Hematopoietic multipotent progenitor cell treated with erythropoietin and hydrocortisone succinate and interleukin-3 and kit ligand, for 8 days (in vitro differentiated cells): ENCODE results near the gene C16orf96.

Experiments
- DNase-seq: peaks from one replicate; pipeline ENCODE4 v3.0.0-alpha.2; 2015

Gene C16orf96

DNA sequence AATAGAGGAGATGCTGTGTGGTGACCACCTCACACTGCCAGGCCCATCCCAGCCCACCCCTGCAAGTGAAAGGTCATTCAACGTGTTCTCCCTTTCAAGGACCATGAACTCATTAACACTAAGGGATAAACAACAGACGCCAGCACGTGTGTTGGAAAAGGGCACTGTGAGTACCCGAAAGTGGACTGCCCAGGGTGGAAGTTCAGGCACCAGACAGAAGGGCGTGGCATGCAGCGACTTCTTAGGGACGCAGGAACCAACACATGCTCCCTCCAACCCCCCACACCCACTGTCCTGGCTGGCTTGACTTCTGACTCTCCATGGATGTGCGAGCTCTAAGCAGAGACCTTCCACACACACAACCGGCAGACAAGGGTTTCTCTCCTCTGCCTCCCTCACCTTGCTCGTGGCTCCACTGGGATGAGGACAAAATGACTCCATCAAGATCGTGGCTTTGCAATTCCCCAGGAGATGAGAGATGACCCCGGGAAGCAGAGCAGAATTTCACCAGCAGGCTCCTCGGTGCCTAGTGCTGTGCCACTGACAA is 47.6 kb downstream of the C16orf96 start:
- DNase-seq = no peak

DNA sequence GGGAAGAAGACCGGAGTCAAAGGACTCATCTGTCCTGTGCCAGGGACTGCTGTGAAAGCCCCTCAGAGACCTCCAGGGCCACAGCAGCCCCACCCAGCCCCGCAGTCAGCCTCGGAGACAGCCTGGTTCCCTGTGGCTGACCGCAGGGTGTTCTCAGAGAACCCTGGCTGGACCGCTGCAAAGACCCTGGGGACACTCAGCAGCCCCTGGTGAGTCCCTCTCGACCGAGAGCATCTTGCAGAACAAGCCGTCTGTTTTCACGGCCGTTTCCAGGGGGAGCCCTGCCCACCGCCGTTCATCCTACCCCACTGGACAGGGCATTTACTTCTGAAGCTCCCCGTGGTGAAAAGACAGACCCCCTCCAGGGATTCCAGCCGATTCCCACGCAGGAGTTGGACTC is 48.3 kb downstream of the C16orf96 start:
- no peak for DNase-seq

DNA sequence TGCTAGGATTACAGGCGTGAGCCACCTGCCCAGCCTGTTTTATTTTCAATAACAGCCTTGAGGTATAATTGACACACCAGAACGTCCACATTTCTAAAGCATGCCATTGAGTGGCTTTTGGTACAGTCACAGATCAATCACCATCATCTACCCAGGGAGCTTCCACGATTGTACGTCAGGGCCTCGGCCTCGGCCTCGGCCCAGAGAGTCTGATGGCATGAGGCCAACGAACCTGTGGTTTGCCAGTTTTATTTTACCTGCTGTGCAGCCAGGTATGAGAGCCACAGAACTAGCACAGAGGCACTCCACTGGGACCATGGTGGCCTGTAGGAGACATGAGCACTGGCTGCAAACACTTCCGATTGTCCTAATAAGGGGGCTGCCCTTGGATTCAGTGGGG is 50.2 kb downstream of the C16orf96 start:
- no peak for DNase-seq

DNA sequence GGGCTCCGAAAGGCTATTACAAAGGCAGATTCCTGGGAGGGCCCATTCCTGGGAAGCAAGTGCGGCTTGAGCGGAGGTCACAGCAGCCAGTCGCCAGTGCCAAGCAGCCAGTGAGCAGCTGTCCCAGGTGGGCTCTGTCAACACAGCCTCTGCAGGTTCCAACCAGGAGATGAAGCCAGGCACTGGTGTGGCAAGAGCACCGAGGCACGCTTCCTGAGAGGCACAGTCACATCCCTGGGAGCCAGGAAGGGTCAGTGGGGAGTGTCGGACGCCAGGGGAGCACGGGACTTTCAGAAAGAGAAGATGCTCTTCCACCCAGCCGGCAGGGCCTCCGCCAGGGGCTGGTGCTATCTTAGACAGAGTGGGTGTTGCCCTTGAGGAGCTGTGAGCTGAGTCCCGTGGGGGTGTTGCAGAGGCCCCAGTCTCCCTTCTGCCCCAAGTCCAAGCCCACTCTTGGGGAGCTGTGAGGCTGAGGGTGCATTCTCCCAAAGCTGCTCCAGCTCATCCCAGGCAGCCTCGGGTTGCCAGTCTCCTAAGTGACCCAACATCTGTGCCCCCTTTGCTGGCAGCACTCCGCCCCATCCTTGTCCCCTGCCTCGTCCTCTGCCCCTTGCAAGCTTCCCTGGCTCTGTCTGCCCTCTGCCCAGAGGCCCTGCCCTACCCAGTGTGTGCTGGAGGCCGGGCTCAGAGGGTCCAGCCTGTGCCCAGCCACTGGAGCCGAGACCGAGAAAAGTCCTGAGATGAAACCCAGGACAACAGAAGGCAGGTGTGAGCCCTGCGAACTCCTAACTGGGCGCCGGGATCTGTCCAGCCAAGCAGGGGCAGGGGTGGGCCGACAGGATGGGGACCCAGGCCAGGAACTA is 51.9 kb downstream of the C16orf96 start:
- DNase-seq = no peak

DNA sequence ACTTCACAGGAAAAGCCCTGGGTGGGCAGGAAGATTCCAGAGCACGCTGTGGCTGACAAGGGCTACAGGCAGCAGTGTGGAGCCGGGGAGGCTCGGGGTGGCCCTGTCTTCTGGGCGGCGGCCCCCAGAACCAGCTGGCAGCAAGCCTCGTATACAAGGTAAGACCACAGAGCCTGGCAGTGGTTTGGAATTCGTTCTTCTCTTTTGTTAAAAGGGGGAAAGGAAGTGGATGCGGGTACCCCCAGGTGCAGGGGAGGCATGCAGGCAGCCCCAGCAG is 52.5 kb downstream of the C16orf96 start:
- no peak for DNase-seq

DNA sequence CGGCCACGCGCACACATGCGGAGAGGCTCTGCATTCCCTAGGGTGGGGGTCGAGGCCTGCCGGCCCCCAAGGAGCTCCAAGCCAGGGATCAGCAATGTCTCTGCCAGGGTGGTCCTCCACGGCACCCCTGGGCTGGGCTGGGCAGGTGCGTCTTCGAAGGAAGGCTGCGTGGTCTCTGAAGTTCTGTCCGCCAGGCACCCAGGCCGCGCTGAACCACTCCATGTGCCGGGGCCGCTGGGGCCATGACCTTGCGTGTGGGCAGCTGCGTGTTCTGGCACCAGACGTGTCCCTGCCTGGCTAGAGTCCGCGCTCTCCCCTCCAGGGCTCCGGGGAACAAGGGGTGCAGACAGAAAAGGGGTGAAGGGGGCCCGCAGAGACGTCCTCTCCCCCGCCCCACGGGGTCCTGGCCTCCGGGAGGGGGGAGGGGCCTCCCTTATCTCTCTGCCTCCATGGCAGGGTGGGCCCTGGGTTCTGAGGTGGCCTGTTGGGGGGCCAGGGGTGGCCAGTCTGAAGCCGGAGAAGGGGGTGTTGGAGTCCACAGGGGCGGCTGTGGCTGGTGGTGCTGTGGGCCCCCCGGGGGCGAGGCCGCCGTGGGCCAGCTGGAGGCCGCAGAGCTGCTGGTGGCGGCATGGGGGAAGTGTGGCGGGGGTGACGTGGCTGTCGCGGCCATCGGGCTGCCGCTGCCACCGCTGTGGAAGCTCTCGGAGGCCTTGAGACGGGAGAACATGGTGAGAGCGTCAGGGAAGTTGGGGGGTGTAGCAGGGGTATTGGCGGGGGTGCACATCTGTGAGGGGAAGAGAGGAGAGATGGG is 53.3 kb downstream of the C16orf96 start:
- DNase-seq = no peak

DNA sequence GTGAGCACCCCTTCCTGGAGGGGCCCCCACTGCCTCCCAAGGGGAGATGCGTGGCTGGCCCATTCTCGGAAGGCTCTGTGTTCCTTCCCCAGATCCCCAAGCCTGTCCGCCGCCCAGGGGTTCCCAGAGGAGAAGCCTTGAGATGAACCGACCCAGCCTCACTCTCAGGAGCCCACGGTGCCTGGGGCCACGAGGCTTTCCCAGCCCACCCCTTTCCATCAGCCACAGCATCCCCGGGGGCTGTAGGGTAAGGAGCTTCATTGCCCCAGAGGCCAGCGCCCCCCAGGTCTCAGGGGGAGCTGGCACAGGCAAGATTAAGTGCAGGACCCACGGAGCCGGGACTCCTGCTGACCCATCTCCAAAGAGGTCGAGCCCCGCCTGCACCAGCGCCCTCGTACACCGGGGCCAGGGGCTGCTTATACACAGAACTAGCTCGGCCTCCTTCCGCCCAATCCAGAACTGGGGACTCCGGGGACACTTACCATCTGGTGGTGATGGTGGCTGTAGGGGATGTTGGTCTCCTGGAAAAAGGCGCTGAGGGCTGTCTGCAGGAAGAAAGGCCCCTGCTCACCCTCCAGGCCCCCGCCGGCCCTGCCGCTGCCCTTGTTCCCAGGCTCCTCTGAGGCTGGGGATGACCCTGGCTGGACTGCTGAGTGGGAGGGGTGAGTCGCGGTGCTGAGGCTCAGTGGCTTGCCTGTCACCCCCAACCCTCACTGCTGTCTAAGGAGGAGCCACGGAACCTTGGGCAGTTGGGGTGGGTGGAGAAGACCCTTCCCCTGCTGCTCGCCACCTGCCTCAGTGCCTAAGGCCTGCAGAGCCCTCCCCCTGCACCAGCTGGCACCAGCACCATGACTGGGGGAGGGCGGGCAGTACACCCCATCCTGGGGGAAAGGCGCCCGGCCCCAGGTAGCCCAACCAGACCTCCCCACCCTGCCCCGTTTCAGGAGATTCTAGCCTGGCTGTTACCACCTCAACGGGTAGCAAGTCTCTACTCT is 54.2 kb downstream of the C16orf96 start:
- DNase-seq = no peak

DNA sequence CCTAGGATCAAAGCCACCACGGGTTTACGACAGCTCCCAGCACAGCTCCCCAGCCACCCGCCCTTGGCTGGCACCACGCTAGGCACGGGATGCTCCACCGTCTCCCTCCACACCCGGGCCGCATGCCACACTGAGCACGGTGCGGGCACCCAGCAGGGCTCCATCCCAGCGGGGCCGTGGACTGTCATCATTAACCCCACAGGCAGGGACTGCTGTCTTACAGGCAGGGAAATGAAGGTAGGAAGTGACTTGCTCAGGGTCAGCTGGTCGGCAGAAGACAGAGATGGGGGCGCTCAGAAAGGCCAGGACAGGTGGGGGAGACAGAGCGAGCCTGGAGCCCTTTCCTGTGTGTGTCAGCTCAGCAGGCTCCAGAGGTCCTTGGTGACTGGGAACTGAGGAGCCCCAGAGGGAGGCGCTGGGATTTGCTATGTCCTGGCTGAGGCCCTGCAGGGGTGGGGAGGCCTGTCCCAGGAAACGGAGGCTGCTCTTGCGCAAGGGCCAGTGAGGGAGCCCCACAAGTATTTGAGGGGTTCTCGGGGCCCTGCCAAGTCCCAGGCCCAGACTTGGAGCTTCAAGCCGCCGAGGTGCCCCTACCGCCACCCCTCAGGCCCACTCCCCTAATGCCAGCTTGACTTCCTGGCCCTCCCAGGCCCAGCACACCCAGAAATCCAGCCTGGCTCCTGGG is 55.3 kb downstream of the C16orf96 start:
- DNase-seq = no peak

DNA sequence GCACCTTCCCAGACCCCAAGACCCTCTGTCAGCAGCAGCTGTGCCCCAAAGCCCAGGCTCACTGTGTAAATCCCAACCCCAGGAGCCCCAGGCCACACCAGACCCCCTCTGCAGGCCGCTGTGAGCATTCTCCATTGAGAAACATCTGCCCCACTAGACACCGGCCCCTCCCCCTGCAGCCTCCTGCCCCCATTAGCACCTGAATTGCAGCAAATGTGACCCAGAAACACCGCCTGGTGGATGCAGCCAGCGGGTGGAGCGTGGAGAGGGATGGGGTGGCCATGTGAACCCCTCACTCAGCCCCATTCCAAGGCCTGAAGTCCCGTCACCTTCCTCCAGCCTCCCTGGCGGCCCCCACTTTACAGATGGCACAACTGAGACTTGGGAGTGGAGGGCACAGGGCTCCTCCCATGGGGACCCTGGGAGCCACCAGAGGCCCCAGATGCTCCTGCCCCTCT is 56.4 kb downstream of the C16orf96 start:
- no peak for DNase-seq

DNA sequence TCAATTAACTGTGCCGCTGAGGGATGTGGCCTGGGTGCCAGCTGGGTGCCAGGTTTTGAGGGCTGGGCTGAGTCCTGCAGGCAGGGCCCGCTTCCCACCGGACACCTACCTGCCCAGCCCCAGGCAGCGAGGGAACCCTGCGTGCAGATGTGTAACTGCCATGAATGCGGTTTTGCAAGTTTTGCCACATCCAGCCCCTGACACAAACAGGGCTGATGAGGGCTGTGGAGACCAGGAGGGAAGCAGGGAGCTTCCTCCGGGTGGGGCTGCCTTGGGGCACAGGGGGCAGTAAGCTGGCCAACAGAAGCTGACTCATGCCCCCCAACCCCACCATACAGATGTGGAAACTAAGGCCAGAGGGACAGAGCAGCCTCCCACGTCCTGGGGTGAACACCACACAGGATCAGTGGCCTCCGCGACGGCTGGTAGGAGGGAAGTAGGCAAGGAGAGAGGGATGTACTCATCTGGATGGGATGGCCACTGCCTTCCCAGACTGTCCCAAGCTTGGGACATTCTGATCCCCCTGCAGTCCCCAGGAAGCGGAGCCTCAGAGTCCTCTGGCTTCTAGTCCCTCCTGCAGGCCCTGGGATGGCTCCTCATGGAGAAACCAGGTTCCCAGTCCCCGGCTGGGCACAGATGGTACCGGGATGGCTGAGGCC is 57.0 kb downstream of the C16orf96 start:
- no peak for DNase-seq

DNA sequence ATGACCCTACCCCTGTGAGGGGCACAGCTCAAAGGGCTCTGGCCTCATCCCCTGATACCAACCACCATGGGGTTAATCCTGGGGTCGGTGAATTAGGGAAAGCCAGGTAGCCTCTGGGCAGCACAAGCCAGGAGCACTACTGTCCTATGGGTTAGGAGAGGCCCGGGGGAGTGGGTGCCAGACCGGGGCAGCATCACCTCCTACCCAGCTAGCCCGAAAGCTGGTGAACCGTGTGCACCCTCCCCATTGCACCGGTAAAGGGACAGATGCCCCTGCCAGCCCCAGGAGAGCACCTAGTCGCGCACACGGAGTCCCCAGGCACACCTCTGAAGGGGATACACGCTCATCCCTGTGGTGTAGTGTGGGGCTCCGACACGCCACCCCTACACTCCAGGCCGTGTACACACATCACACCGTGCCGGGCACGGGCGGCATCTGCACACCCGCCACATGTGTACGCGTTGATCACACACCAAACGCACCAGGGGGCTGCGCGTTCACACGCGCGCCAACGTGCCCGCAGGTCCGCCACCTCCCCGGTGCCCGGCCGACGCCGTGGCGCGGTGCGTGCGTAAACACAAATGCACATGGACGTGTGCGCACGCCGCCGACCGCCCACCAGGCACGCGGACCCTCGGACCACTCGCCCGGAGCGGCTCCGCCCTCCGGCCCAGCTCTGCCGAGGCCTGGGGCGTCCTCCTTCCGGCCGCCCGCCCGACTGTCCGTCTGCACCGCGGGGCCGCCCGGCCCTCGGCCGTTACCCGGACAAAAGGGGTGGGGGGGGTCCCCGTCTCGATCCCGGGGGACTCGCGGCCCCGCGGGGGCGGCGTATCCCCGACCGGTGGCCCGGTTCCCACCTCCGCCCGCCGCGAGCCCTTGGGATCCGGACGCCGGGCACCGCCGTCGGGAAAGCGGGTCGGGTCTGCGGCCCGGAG is 57.8 kb downstream of the C16orf96 start:
- peak; percentile 33 for DNase-seq

DNA sequence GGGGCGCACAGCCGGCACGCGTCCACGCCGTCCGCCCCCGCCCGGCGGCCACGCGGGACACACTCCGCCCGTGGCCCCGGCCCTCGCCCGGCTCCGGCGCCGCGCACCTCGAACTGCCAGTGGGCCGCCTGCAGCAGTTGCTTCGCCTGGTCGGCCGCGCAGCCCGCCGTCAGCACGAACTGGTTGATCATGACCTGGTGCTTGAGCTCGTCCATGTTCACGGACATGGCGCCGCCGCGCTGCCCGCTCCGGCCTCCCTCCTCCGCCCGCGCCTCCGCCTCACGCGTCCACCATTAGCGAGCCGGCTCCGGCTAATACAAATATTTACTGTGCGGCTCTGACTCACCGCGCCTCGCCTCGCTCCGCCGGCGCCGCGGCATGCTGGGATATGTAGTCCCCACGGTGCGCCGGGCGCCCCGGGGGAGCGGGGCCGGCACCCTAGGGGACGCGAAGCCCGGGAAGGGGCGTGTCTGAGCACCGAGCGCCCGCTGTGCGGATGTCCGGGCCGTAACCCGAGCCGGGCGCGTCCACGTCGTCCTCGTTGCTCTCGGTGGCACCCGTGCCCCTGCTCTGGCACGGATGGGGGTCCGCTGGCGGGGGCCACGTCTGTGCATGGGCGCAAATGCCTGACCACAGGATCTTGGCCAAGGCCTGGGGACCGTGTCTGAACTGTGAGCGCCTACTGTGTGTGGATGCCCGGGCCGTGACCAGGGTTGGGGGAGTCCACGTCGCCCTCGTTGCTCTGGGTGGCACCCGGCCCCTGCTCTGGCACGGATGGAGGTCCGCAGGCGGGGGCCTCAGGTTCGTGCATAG is 58.6 kb downstream of the C16orf96 start, which contains the start of gene UBALD1:
UBALD1 (minus strand) TSS at position 318 of the 813 bp plus-strand sequence; CDS start at position 227, 91 bp downstream.
- peak; percentile 88 for DNase-seq

DNA sequence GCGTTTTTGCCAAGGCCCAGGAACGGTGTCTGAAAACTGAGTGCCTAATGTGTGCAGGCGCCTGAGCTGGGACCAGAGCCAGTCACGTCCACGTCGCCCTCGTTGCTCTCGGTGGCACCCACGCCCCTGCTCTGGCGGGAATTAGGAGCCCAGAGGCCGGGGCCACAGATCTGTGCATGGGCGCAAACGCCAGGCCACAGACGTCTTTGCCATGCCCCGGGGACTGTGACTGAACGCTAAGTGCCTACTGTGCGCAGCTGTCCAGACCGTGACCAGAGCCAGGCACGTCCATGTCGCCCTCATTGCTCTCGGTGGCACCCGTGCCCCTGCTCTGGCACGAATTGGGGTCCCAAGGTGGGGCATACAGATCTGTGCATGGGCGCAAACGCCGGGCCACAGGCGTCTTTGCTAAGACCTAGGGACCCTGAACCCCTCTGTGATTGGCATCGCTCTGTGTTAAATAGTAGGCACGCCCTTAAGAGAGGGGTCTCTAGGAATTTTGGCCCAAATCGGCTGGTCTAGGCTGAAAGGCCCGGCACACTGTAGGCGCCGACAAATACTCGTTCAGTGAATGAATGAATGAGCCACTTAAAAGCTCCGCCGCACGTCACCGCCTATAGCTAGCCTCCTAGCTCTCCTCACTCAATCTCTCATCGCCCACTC is 59.4 kb downstream of the C16orf96 start:
- DNase-seq = no peak

DNA sequence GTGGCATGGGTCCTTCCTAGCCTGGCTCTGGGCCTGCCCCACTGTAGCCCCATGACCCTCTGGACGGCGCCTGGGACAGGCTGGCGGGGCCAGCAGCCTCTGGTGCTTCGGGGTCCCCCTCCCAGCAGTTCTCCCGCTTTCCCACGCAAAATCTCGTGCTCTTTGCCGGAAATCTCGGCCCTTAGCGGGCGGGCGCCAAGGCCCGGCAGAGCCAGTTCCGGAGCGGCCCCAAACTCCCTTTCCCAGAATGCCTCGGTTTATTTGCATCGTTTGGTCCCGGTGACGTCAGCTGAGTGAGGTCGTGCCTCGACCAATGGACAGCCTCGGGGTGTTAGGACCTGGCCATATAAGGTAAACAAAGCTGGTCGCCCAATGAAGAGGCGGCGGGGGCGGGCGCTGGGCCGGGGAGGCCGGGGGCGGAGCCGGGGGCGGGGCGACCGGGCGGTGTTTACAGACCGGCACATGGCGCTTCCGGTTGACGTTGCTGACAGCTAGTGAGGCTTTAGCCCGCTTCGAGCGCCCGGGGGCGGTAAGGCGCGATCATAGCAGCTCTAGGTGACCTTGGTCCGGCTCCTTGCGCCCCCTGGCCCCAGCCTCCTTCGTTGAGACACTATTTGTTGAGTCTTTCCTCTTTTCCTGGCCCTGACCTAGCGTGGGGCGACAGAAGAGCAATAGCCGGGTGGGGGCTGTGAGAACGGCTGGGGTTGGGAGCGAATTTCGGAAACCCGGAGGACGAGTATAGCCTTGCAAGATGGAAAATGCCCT is 60.1 kb downstream of the C16orf96 start:
- DNase-seq = peak; percentile 100

DNA sequence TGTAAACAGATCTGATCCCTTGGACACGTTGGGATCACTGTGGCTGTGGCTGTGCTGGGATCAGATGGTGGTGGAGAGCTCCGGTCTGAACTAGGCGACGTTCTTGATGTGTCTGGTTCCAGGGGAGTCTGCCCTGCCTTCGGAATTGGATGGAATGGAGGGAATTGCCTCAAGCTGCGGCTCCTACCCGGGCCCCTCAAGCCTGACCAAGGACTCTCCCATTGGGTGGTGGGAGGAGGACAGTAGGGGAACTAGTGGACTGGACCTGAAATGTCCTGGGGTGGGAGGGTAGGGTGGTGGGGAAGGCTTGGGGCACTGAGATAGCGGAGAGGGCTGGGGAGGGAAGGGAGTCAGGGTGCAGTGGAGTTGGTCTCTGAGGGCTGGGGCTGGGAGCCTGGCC is 61.7 kb downstream of the C16orf96 start:
- no peak for DNase-seq

DNA sequence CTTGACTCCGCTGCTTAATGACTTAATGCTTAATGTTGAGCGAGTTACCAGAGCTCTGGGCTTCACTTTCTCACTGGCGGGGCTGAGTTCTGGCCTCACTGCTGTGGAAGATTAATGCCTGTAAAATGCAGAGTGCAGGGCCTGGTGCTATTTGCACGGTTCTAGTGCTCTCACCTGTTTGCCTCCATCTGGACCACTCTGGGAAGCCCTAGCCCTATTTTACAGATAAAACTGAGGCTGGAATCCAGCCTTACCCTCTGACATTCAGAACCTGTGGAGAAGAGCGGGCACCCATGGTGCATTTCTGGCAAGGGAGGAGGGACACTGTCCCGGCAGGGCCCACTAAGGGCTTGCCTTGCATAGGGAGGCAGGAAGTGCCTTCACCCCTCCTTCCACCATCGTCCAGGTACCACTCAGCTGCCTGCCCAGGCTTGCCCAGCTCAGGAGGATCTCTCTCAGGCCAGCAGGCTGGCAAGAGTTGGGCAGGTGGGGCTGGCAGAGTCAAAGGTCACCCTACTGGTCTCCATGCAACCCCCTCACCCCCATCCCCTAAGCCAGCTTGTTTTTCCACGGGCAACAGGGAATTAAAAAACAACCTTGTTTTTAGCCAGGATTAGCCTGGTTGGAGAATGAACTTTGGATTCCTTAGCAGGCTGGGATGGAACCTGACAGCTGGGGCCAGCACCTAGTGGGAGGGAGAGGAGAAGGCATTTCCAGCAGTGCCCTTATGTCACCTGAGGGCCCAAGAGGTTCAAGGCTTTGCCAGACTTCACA is 62.7 kb downstream of the C16orf96 start:
- DNase-seq = no peak

DNA sequence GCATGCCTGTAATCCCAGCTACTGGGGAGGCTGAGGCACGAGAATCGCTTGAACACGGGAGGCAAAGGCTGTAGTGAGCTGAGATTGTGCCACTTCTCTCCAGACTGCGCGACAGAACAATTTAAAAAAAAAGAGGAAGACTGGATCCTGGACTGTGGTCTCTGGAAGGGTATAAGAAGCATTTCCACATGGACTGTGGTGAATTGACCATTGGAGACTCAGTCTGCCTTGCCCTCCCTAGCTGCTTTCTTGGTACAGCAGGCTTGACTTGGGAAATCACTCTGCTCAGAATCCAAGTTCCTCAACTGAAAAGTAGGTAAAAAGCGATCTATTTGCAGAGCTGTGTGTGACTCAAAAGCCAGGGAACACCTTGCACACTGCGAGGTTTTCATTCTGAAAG is 67.5 kb downstream of the C16orf96 start:
- no peak for DNase-seq
